CD4-positive, alpha-beta memory T cell (primary cell): ENCODE measurements around the gene ACTN2. TPM values are rescaled to one million over a fixed set of nuclear protein-coding genes. Genes with fewer than 3 reads are reported as not detected.
A peak's percentile ranks its signal among the peaks of the same experiment; 100 is the strongest.

Experiments used
- CTCF ChIA-PET: fragments of 350-600 bp; sonication (Branson Sonifier 250); formaldehyde crosslinking; loops from one replicate; lab custom pipeline; 2021; ENCODE audit warnings: inconsistent platforms; ENCODE audit not compliant: partially characterized antibody; lab: Charles Lee
- POLR2A ChIA-PET: fragments of 350-600 bp; sonication (Branson Sonifier 250); formaldehyde crosslinking; loops from one replicate; lab custom pipeline; 2021; ENCODE audit not compliant: partially characterized antibody; lab: Charles Lee
- DNase-seq, 5 donors: peaks; one replicate each; pipeline versions ENCODE4 v3.0.0 to v3.0.0-alpha.2; 2020 to 2022; ENCODE audit warnings: mixed read lengths in 1 of 5
- H3K27ac ChIP-seq: one replicate; pipeline ENCODE4 v1.7.0; 2013; ENCODE audit warnings: low read depth, low read length
- H3K27me3 ChIP-seq: 2 replicates; pipeline ENCODE4 v1.7.0; 2013; ENCODE audit warnings: mild to moderate bottlenecking, low read length, moderate library complexity; ENCODE audit not compliant: insufficient read depth
- H3K36me3 ChIP-seq: 2 replicates; pipeline ENCODE4 v1.7.0; 2013; ENCODE audit warnings: mild to moderate bottlenecking, low read length, moderate library complexity; ENCODE audit not compliant: insufficient read depth
- H3K4me1 ChIP-seq: 2 replicates; pipeline ENCODE4 v1.7.0; 2013; ENCODE audit warnings: mild to moderate bottlenecking, low read length, moderate library complexity; ENCODE audit not compliant: insufficient read depth
- H3K4me3 ChIP-seq, 2 donors: one replicate each; pipeline ENCODE4 v1.7.0; 2013; ENCODE audit warnings: low read length in 2 of 2, mild to moderate bottlenecking in 1 of 2
- H3K9me3 ChIP-seq, 2 donors: one replicate each; pipeline ENCODE4 v1.7.0; 2013; ENCODE audit warnings: low read length in 2 of 2, control low read depth in 1 of 2; ENCODE audit not compliant: control insufficient read depth in 1 of 2
- H3K27ac Mint-ChIP-seq, 7 donors: one replicate each; pipeline ENCODE4 v1.8.0; 2020 to 2021; ENCODE audit warnings: mixed read lengths in 7 of 7, mild to moderate bottlenecking in 6 of 7, inconsistent platforms in 3 of 7, moderate library complexity in 3 of 7
- H3K27me3 Mint-ChIP-seq, 2 donors: one replicate each; pipeline ENCODE4 v1.8.0; 2020 to 2021; ENCODE audit warnings: mixed read lengths in 2 of 2
- H3K36me3 Mint-ChIP-seq, 2 donors: one replicate each; pipeline ENCODE4 v1.8.0; 2020 to 2021; ENCODE audit warnings: mixed read lengths in 2 of 2, inconsistent platforms in 1 of 2, mild to moderate bottlenecking in 1 of 2
- H3K4me1 Mint-ChIP-seq, 4 donors: one replicate each; pipeline ENCODE4 v1.8.0; 2020 to 2021; ENCODE audit warnings: mixed read lengths in 4 of 4, mild to moderate bottlenecking in 1 of 4
- H3K4me3 Mint-ChIP-seq, 8 donors: one replicate each; pipeline ENCODE4 v1.8.0; 2020 to 2021; ENCODE audit warnings: mixed read lengths in 8 of 8, mild to moderate bottlenecking in 7 of 8, moderate library complexity in 6 of 8, inconsistent platforms in 3 of 8
- H3K9me3 Mint-ChIP-seq, 8 donors: one replicate each; pipeline ENCODE4 v1.8.0; 2020 to 2021; ENCODE audit warnings: mixed read lengths in 8 of 8, mild to moderate bottlenecking in 5 of 8, inconsistent platforms in 3 of 8, moderate library complexity in 1 of 8
- intact Hi-C: fragments of 100-400 bp; cut with micrococcal nuclease; formaldehyde crosslinking; loops from one replicate; pipeline ENCODE4 v1.15.1; 2023
- polyA plus RNA-seq, 2 donors: library from polyadenylated mRNA; unstranded; fragments of 300-500 nt; fragmentation: Illumina TruSeq; gene quantifications; one replicate each; pipeline ENCODE4 v1.2.3, GENCODE V29; 2021
- total RNA-seq, 2 experiments: library from RNA; stranded (reverse); gene quantifications; one replicate each; pipeline ENCODE4 v1.2.3, GENCODE V29; 2021

Gene ACTN2
- total and polyA plus RNA-seq, 4 experiments from 2014 or later, result not detected

- Mint-ChIP-seq H3K4me1 (peaks cover 5 to 12% (median 8%) of the 10 kb centered on the region in 4 donors), H3K27me3 (peaks cover 3 to 6% of the 10 kb centered on the region in 2 donors), H3K27ac (no peak overlapping the region), H3K9me3 (peaks cover 0 to 5% (median 3%) of the 10 kb centered on the region in 8 donors), H3K36me3 (peaks cover 0 to 3% of the 10 kb centered on the region in 2 donors), H3K4me3 (no peak overlapping the region)
- intact Hi-C loops, result loop anchor here (10.0 kb wide), 1 partner anchor 114 kb away; the partner anchor contains the start of gene MTR
- no peaks in the 10 kb centered on the region for H3K4me1 ChIP-seq
- POLR2A ChIA-PET, result no interaction called here
- H3K27me3 ChIP-seq, result no peaks in the 10 kb centered on the region
- no peaks in the 10 kb centered on the region for H3K9me3 ChIP-seq
- CTCF ChIA-PET, result no interaction called here
- no peaks in the 10 kb centered on the region for H3K36me3 ChIP-seq
- H3K4me3 ChIP-seq, result no peak overlapping the region
- no peak overlapping the region for H3K27ac ChIP-seq
- no peak for DNase-seq
Observed at GRCh38 chr1:236681219-236681618, 5.1 kb upstream of the ACTN2 start.

GRCh38 chr1:236685205-236685916, 938 bp upstream of the ACTN2 start:
- CTCF ChIA-PET, result no interaction called here

GRCh38 chr1:236686815-236687160, 489 bp downstream of the ACTN2 start:
- ChIA-PET POLR2A (no interaction called here), CTCF (no interaction called here)
- no peaks in the 10 kb centered on the region for H3K9me3 ChIP-seq
- H3K36me3 ChIP-seq, result no peaks in the 10 kb centered on the region
- intact Hi-C loops, result loop anchor here (1.0 to 10.0 kb wide), 2 partner anchors 82 to 108 kb away; partner anchors contain the start of genes HEATR1 and MTR
- peak overlapping the region; percentile 11 to 38 for H3K4me3 ChIP-seq
- peaks cover 5% of the 10 kb centered on the region for H3K27me3 ChIP-seq
- Mint-ChIP-seq H3K36me3 (peaks cover 0 to 3% of the 10 kb centered on the region in 2 donors), H3K4me3 (peak overlapping the region; percentile 49 to 81 (median 74)), H3K27me3 (peaks cover 14 to 18% of the 10 kb centered on the region in 2 donors), H3K4me1 (peaks cover 13 to 23% (median 18%) of the 10 kb centered on the region in 4 donors), H3K27ac (peak overlapping the region in 2 of 7 donors; percentile 30 to 36), H3K9me3 (peaks cover 0 to 5% (median 3%) of the 10 kb centered on the region in 8 donors)
- peaks cover 11% of the 10 kb centered on the region for H3K4me1 ChIP-seq
- peak in 1 of 5 donors; percentile 2 for DNase-seq
- H3K27ac ChIP-seq, result no peak overlapping the region

More at GRCh38 chr1:236685205-236685916, 938 bp upstream of the ACTN2 start:
- Histone ChIP-seq H3K9me3 (no peaks in the 10 kb centered on the region), H3K4me3 (no peak overlapping the region), H3K27me3 (peaks cover 5% of the 10 kb centered on the region), H3K4me1 (peaks cover 11% of the 10 kb centered on the region), H3K27ac (no peak overlapping the region), H3K36me3 (no peaks in the 10 kb centered on the region)
- peak overlapping the region; percentile 71 to 88 (median 78) for H3K4me3 Mint-ChIP-seq
- H3K9me3 Mint-ChIP-seq, result peaks cover 0 to 5% (median 3%) of the 10 kb centered on the region in 8 donors
- POLR2A ChIA-PET, result no interaction called here
- H3K36me3 Mint-ChIP-seq, result peaks cover 0 to 3% of the 10 kb centered on the region in 2 donors
- intact Hi-C loops, result loop anchor here (10.0 kb wide), 1 partner anchor 109 kb away; the partner anchor contains the start of gene MTR
- H3K27ac Mint-ChIP-seq, result peak overlapping the region in 5 of 7 donors; percentile 10 to 90 (median 54)
- DNase-seq, result no peak
- H3K4me1 Mint-ChIP-seq, result peaks cover 13 to 23% (median 18%) of the 10 kb centered on the region in 4 donors
- peaks cover 9 to 16% of the 10 kb centered on the region in 2 donors for H3K27me3 Mint-ChIP-seq

GRCh38 chr1:236687273-236687672, 974 bp downstream of the ACTN2 start:
- Mint-ChIP-seq H3K4me1 (peaks cover 13 to 23% (median 18%) of the 10 kb centered on the region in 4 donors), H3K36me3 (peaks cover 0 to 3% of the 10 kb centered on the region in 2 donors), H3K27ac (peak overlapping the region in 4 of 7 donors; percentile 19 to 37 (median 33)), H3K27me3 (peaks cover 19 to 22% of the 10 kb centered on the region in 2 donors), H3K9me3 (peaks cover 0 to 5% (median 3%) of the 10 kb centered on the region in 8 donors), H3K4me3 (peak overlapping the region; percentile 49 to 81 (median 72))
- ChIA-PET CTCF (no interaction called here), POLR2A (no interaction called here)
- intact Hi-C loops, result loop anchor here (10.0 kb wide), 1 partner anchor 108 kb away; the partner anchor contains the start of gene MTR
- DNase-seq, result no peak
- no peak overlapping the region for H3K27ac ChIP-seq
- peaks cover 5% of the 10 kb centered on the region for H3K27me3 ChIP-seq
- peak overlapping the region in 1 of 2 donors; percentile 38 for H3K4me3 ChIP-seq
- H3K4me1 ChIP-seq, result peaks cover 11% of the 10 kb centered on the region
- no peaks in the 10 kb centered on the region for H3K9me3 ChIP-seq
- no peaks in the 10 kb centered on the region for H3K36me3 ChIP-seq

GRCh38 chr1:236688705-236689104, 2.4 kb downstream of the ACTN2 start:
- Mint-ChIP-seq H3K27me3 (peaks cover 30 to 35% of the 10 kb centered on the region in 2 donors), H3K9me3 (peaks cover 0 to 5% (median 3%) of the 10 kb centered on the region in 8 donors), H3K36me3 (peaks cover 0 to 3% of the 10 kb centered on the region in 2 donors), H3K4me1 (peaks cover 13 to 23% (median 18%) of the 10 kb centered on the region in 4 donors), H3K27ac (no peak overlapping the region), H3K4me3 (no peak overlapping the region)
- CTCF ChIA-PET, result no interaction called here
- Histone ChIP-seq H3K27ac (no peak overlapping the region), H3K4me3 (no peak overlapping the region), H3K36me3 (no peaks in the 10 kb centered on the region), H3K27me3 (peaks cover 5% of the 10 kb centered on the region), H3K9me3 (no peaks in the 10 kb centered on the region), H3K4me1 (peaks cover 11% of the 10 kb centered on the region)
- POLR2A ChIA-PET, result no interaction called here
- intact Hi-C loops, result loop anchor here (10.0 kb wide), 1 partner anchor 106 kb away; the partner anchor contains the start of gene MTR
- DNase-seq, result no peak

GRCh38 chr1:236689713-236690569, 3.6 kb downstream of the ACTN2 start:
- CTCF ChIA-PET, result no interaction called here

More at GRCh38 chr1:236689713-236690569, 3.6 kb downstream of the ACTN2 start:
- Mint-ChIP-seq H3K27ac (no peak overlapping the region), H3K27me3 (peaks cover 33 to 39% of the 10 kb centered on the region in 2 donors), H3K9me3 (peaks cover 0 to 5% (median 3%) of the 10 kb centered on the region in 8 donors), H3K36me3 (peaks cover 0 to 3% of the 10 kb centered on the region in 2 donors), H3K4me3 (no peak overlapping the region), H3K4me1 (peaks cover 13 to 23% (median 17%) of the 10 kb centered on the region in 4 donors)
- intact Hi-C loops, result loop anchor here (10.0 kb wide), 1 partner anchor 105 kb away; the partner anchor contains the start of gene MTR
- H3K4me3 ChIP-seq, result no peak overlapping the region
- no peak for DNase-seq
- no peak overlapping the region for H3K27ac ChIP-seq
- POLR2A ChIA-PET, result no interaction called here
- H3K36me3 ChIP-seq, result no peaks in the 10 kb centered on the region
- H3K9me3 ChIP-seq, result no peaks in the 10 kb centered on the region
- H3K4me1 ChIP-seq, result peaks cover 11% of the 10 kb centered on the region
- peaks cover 5% of the 10 kb centered on the region for H3K27me3 ChIP-seq
